RWPE2 (cell line): ENCODE results near the gene HAUS3.

Source experiments
- ATAC-seq: fragments of 200-7000 bp; cut with Tn5 transposase; 3 replicates; pipeline ENCODE4 v1.9.1; 2021; ENCODE audit warnings: low read depth
- DNase-seq: peaks from one replicate; pipeline ENCODE4 v3.0.0-alpha.2; 2020; ENCODE audit warnings: low spot score
- H3K27ac ChIP-seq: fragments of 450-650 bp; 2 replicates; pipeline ENCODE4 v1.5.1; 2017; ENCODE audit warnings: mild to moderate bottlenecking; ENCODE audit not compliant: poor library complexity, severe bottlenecking
- H3K27me3 ChIP-seq: fragments of 250-450 bp; sonication (Bioruptor Pico); 2 replicates; pipeline ENCODE4 v1.5.1; 2021; ENCODE audit warnings: mild to moderate bottlenecking, moderate library complexity; ENCODE audit not compliant: insufficient read depth, poor library complexity, severe bottlenecking
- H3K36me3 ChIP-seq: fragments of 250-450 bp; sonication (Bioruptor Pico); 2 replicates; pipeline ENCODE4 v1.5.1; 2020; ENCODE audit warnings: low read depth, mild to moderate bottlenecking, moderate library complexity
- H3K4me1 ChIP-seq: fragments of 250-450 bp; sonication (Bioruptor Pico); 2 replicates; pipeline ENCODE4 v1.5.1; 2021; ENCODE audit warnings: mild to moderate bottlenecking, moderate library complexity; ENCODE audit not compliant: insufficient read depth, poor library complexity, severe bottlenecking
- H3K4me3 ChIP-seq: fragments of 250-450 bp; sonication (Bioruptor Pico); 2 replicates; pipeline ENCODE4 v1.5.1; 2021; ENCODE audit warnings: mild to moderate bottlenecking, moderate library complexity; ENCODE audit not compliant: severe bottlenecking
- H3K9me3 ChIP-seq: fragments of 250-450 bp; sonication (Bioruptor Pico); 2 replicates; pipeline ENCODE4 v1.5.1; 2021; ENCODE audit warnings: mild to moderate bottlenecking, moderate library complexity; ENCODE audit not compliant: severe bottlenecking
- TF ChIP-seq, protein P1 (sequence below): fragments of 450-650 bp; IDR thresholded peaks from one replicate; pipeline ENCODE4 v1.5.1; 2017; ENCODE audit warnings: mild to moderate bottlenecking, moderate library complexity; ENCODE audit not compliant: poor library complexity, severe bottlenecking

The HAUS3 gene

DNA sequence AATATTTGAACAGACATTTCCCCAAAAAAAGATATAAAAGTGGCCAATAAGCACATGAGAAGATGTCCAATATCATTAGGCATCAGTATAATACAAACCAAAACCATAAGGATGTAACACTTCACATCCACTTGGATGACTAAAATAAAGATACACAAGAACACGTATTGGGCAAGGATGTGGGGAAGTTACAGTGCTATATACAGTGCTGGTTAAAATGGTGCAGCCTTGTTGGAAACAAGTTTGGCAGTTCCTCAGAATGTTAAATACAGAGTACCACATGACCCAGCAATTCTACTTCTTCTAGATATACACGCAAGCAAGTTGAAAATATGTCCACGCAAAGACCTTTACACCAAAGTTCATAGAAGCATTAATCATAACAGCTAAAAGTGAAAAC, 58.9 kb downstream of the HAUS3 start:
- H3K27ac ChIP-seq: no peak overlapping the region
- ATAC-seq (no peak), DNase-seq (no peak)
- TF ChIP-seq, protein P1, sequence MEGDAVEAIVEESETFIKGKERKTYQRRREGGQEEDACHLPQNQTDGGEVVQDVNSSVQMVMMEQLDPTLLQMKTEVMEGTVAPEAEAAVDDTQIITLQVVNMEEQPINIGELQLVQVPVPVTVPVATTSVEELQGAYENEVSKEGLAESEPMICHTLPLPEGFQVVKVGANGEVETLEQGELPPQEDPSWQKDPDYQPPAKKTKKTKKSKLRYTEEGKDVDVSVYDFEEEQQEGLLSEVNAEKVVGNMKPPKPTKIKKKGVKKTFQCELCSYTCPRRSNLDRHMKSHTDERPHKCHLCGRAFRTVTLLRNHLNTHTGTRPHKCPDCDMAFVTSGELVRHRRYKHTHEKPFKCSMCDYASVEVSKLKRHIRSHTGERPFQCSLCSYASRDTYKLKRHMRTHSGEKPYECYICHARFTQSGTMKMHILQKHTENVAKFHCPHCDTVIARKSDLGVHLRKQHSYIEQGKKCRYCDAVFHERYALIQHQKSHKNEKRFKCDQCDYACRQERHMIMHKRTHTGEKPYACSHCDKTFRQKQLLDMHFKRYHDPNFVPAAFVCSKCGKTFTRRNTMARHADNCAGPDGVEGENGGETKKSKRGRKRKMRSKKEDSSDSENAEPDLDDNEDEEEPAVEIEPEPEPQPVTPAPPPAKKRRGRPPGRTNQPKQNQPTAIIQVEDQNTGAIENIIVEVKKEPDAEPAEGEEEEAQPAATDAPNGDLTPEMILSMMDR: no peak
- H3K36me3 ChIP-seq: no peaks in the 10 kb centered on the region
- H3K4me1 ChIP-seq: no peaks in the 10 kb centered on the region
- no peaks in the 10 kb centered on the region for H3K27me3 ChIP-seq
- H3K4me3 ChIP-seq: no peak overlapping the region
- H3K9me3 ChIP-seq: no peaks in the 10 kb centered on the region

DNA sequence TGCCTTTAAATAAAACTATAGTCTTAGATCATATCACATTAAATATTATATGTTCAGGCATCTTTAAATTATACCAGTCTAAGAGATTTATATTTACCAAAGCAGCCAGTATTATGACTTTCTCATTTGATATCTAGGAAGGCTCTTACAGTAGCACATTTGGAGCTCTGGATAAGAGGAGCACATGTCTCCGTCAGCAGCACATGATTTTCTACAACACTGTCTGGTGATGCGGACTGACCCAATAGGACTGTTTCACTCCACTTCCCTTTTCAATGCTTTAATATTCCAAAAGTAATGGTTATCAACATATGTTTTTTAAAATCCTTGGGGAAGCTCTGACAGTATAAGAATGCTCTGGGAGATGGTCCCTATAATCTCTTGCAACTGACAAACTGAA, 61.5 kb downstream of the HAUS3 start:
- DNase-seq (no peak), ATAC-seq (no peak)
- H3K4me3 ChIP-seq: no peak overlapping the region
- H3K36me3 ChIP-seq: no peaks in the 10 kb centered on the region
- H3K4me1 ChIP-seq: no peaks in the 10 kb centered on the region
- TF ChIP-seq, protein P1: no peak
- no peaks in the 10 kb centered on the region for H3K27me3 ChIP-seq
- no peaks in the 10 kb centered on the region for H3K9me3 ChIP-seq
- no peak overlapping the region for H3K27ac ChIP-seq

DNA sequence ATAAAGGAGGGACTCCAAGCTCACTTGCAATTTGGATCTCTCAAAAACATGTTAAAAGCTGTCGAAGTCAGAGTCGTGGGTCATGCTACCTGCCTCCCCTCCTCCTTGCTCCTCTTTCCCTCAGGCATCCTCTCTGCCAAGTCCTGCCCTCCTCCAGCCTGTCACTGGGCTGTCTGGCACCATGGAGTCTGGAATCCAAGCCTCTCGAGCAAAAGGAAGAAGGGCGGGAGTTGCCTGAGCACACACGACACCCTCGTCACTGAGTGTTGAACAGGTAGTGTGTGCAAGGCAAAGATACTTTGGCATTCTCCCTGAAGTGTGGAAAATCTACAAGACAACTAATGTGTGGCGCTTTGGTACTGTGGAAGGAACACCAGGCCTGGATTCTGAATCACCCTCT, 62.2 kb downstream of the HAUS3 start:
- no peak for ATAC-seq
- DNase-seq: no peak
- Histone ChIP-seq H3K4me1 (no peaks in the 10 kb centered on the region), H3K27ac (no peak overlapping the region), H3K9me3 (no peaks in the 10 kb centered on the region), H3K36me3 (no peaks in the 10 kb centered on the region), H3K4me3 (no peak overlapping the region), H3K27me3 (no peaks in the 10 kb centered on the region)
- TF ChIP-seq, protein P1: no peak

DNA sequence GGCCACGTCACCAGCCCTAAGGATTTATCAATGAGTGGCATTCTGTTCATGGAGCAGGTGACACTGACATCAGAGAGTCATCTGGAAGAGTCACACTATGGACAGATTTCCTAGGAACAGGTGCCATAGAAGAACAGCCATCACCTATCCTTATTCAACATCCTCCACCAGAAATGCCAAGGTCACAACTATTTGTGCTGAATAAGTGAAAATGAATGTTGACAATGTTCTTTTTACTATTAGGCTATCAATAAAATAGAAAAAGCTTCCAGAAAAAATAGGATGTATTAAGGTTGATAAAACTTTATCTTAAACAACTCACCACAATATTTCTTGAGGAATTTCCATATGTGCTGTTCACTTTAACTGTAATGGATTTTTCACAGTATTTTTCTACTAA, 62.9 kb downstream of the HAUS3 start:
- Histone ChIP-seq H3K27me3 (no peaks in the 10 kb centered on the region), H3K27ac (no peak overlapping the region), H3K4me3 (no peak overlapping the region), H3K4me1 (no peaks in the 10 kb centered on the region), H3K36me3 (no peaks in the 10 kb centered on the region), H3K9me3 (no peaks in the 10 kb centered on the region)
- TF ChIP-seq, protein P1: no peak
- no peak for DNase-seq
- no peak for ATAC-seq
